K562 (cell line): ENCODE data around the gene ZC3HAV1L. TPM values are rescaled to one million over a fixed set of nuclear protein-coding genes. Genes with fewer than 3 reads are reported as not detected.

Experiments used
- BRD9 ChIP-seq: fragments of 450-650 bp; IDR thresholded peaks from 2 replicates; pipeline ENCODE4 v1.6.1; 2018; ENCODE audit warnings: low read depth; ENCODE audit not compliant: partially characterized antibody
- GMEB1 ChIP-seq: fragments of 250-450 bp; sonication (Bioruptor Pico); IDR thresholded peaks from 2 replicates; pipeline ENCODE4 v1.4.0; 2020; ENCODE audit warnings: mild to moderate bottlenecking
- ILK ChIP-seq: fragments of 450-650 bp; IDR thresholded peaks from 2 replicates; pipeline ENCODE4 v1.6.1; 2016; ENCODE audit warnings: missing genetic modification characterization, low read depth, mild to moderate bottlenecking, missing compliant biosample characterization, moderate library complexity, borderline replicate concordance
- KDM5B ChIP-seq: fragments of 200-600 bp; sonication (generic); IDR thresholded peaks from 2 replicates; pipeline ENCODE4 v1.6.1; 2012; ENCODE audit warnings: low read depth, mild to moderate bottlenecking, moderate library complexity, low read length, control low read depth, inconsistent platforms; ENCODE audit not compliant: insufficient replicate concordance
- polyA plus RNA-seq, 8 experiments: library from polyadenylated mRNA; depleted of rRNA in 4 of 8; stranded (reverse) in 5 of 8; unstranded in 3 of 8; fragments of >200 nt; fragmentation: Nextera tagmentation in 2 of 8; fragmentation: Illumina TruSeq in 1 of 8; extraction: Ambion mirVana in 2 of 8; extraction: Trizol in 1 of 8; gene quantifications; 2 replicates each; pipeline versions ENCODE4 v1.2.1 to v1.2.3, GENCODE V29; 2011 to 2014; ENCODE audit warnings: inconsistent platforms in 1 of 8, missing spikeins in 1 of 8
- total RNA-seq, 7 experiments: library from RNA; depleted of rRNA in 6 of 7; stranded (reverse); fragments of >200 nt in 6 of 7; fragmentation: Illumina TruSeq in 2 of 7; extraction: Trizol in 2 of 7; gene quantifications; 2 replicates each; pipeline versions ENCODE4 v1.2.1 to v1.2.3, GENCODE V29; 2011 to 2021; ENCODE audit warnings: low replicate concordance in 1 of 7
- TF ChIP-seq, protein P1 (sequence below), 2 experiments: fragments of 450-650 bp; IDR thresholded peaks; 2 replicates each; pipeline ENCODE4 v1.6.1; 2016; ENCODE audit warnings: mild to moderate bottlenecking in 2 of 2, borderline replicate concordance in 1 of 2, low read depth in 1 of 2, moderate library complexity in 1 of 2

Gene ZC3HAV1L
- total and polyA plus RNA-seq, 9 of the 15 experiments (the other 6 are each of a cell fraction or from before 2014, with no cell fraction given), result not detected

GRCh38 chr7:138980563-138981291 is 55.1 kb downstream of the ZC3HAV1L start (continued):
- TF ChIP-seq, protein P1, sequence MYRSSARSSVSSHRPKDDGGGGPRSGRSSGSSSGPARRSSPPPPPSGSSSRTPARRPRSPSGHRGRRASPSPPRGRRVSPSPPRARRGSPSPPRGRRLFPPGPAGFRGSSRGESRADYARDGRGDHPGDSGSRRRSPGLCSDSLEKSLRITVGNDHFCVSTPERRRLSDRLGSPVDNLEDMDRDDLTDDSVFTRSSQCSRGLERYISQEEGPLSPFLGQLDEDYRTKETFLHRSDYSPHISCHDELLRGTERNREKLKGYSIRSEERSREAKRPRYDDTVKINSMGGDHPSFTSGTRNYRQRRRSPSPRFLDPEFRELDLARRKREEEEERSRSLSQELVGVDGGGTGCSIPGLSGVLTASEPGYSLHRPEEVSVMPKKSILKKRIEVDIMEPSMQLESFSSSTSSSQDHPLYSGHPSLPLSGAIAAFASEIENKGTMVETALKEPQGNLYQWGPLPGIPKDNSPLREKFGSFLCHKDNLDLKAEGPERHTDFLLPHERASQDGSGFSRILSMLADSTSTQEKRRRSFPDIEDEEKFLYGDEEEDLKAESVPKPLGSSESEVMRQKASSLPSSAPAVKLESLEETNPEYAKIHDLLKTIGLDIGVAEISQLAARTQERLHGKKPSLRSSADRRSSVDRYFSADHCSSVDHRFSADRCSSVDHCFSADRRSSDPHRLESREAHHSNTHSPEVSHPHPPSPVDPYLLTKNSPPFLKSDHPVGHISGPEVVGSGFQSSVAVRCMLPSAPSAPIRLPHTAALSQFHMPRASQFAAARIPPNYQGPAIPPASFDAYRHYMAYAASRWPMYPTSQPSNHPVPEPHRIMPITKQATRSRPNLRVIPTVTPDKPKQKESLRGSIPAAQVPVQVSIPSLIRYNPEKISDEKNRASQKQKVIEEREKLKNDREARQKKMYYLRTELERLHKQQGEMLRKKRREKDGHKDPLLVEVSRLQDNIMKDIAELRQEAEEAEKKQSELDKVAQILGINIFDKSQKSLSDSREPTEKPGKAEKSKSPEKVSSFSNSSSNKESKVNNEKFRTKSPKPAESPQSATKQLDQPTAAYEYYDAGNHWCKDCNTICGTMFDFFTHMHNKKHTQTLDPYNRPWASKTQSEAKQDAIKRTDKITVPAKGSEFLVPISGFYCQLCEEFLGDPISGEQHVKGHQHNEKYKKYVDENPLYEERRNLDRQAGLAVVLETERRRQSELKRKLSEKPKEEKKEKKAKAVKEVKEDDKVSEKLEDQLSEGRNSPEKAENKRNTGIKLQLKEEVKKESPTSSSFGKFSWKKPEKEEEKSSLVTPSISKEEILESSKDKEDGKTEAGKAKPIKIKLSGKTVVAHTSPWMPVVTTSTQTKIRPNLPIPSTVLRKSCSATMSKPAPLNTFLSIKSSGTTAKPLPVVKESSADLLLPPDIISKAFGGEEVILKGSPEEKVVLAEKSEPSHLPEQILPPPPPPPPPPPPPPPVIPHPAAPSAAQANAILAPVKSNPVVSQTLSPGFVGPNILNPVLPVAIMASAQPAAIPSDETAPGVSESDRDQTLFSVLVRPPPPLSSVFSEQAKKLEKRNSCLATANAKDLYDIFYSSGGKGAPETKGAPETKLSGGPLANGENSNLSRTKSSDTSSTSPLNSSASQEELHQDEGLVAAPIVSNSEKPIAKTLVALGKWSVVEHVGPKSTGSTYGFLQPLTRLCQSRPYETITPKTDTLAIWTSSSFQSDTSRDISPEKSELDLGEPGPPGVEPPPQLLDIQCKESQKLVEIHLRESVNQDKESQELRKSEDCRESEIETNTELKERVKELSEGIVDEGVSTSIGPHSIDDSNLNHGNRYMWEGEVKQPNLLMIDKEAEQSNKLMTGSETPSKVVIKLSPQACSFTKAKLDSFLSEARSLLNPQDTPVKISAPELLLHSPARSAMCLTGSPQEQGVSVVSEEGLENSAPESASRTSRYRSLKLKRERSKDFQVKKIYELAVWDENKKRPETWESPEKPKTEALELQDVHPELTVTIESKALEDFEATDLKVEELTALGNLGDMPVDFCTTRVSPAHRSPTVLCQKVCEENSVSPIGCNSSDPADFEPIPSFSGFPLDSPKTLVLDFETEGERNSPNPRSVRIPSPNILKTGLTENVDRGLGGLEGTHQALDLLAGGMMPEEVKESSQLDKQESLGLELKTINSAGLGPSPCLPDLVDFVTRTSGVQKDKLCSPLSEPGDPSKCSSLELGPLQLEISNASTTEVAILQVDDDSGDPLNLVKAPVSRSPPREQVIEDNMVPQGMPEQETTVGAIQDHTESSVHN (IDR thresholded peaks at IDR 0.05; ENCODE audit: borderline replicate concordance in 1 of 2, low read depth in 1 of 2), result no peak
- TF ChIP-seq GMEB1 (CRISPR knock-in tag), result no peak
- peak; percentile 35 for TF ChIP-seq KDM5B
- no peak for TF ChIP-seq ILK (tag)
- no peak for TF ChIP-seq BRD9
